ENCODE results near the gene TAF1.

DNA sequence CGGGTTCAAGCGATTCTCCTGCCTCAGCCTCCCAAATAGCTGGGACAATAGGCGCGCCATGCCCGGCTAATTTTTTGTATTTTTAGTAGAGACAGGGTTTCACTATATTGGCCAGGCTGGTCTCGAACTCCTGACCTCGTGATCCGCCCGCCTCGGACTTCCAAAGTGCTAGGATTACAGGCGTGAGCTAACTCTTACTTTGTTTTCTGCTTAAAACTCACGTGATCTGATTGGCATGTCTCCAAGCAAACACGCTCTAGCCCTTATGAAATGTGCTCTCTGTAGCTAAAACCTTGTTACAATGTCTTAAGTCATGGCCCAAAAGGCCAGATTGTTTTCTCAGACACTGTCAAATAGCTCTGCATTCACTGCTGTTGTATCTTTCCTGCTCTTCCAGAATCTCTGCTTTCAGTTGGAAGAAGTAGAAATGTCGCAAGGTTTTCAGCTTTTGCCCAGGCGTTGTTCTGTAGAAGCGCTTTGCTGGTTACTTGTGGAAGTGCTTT is 127.0 kb downstream of the TAF1 start:
- TF ChIP-seq CTCF (conservative IDR thresholded peaks at IDR 0.05 in 1 of 2, IDR thresholded peaks at IDR 0.05 in 1 of 2; ENCODE audit: low read depth in 1 of 2, low read length in 2 of 2) (no peak), EZH2 (IDR thresholded peaks at IDR 0.05; ENCODE audit: low read length, missing control alignments) (no peak)

Measured in fibroblast of lung (primary cell).